ENCODE results near the gene NSUN5. TPM values are rescaled to one million over a fixed set of nuclear protein-coding genes. Genes with fewer than 3 reads are reported as not detected.

NSUN5 gene
- total RNA-seq (10 to 100 TPM; 23.4 to 26.0 TPM), polyA plus RNA-seq (ENCODE audit: insufficient read length in 6 of 6) (10 to 100 TPM; 14.5 to 19.2 (median 15.8) TPM)
- long read RNA-seq, donor 1, transcript NSUN5-204 (10 exons, 1,663 nt) = major isoform, 10 of 11 reads
- long read RNA-seq, donor 1, partial matches to known transcripts = 0 of 11 reads
- long read RNA-seq, donor 1, other reads (novel, unspliced or antisense) = 0 of 11 reads
- long read RNA-seq, donor 2, partial matches to known transcripts = 0 of 4 reads
- long read RNA-seq, donor 2, other reads (novel, unspliced or antisense) = 0 of 4 reads
- long read RNA-seq, donor 3, partial matches to known transcripts = 0 of 3 reads
- long read RNA-seq, donor 3, other reads (novel, unspliced or antisense) = 0 of 3 reads
- long read RNA-seq, donor 4, transcript NSUN5-204 (10 exons, 1,663 nt) = major isoform, 19 of 26 reads
- long read RNA-seq, donor 4, partial matches to known transcripts = 4 of 26 reads
- long read RNA-seq, donor 4, other reads (novel, unspliced or antisense) = 2 of 26 reads
- long read RNA-seq, donor 5, partial matches to known transcripts = 0 of 5 reads
- long read RNA-seq, donor 5, other reads (novel, unspliced or antisense) = 0 of 5 reads
- long read RNA-seq, donor 6, partial matches to known transcripts = 0 of 6 reads
- long read RNA-seq, donor 6, other reads (novel, unspliced or antisense) = 0 of 6 reads
- long read RNA-seq, donor 7, partial matches to known transcripts = 0 of 8 reads
- long read RNA-seq, donor 7, other reads (novel, unspliced or antisense) = 0 of 8 reads
- long read RNA-seq, donor 8, partial matches to known transcripts = 0 of 4 reads
- long read RNA-seq, donor 8, other reads (novel, unspliced or antisense) = 0 of 4 reads
- long read RNA-seq, donor 9 = 0 reads
- long read RNA-seq, donor 10, transcript NSUN5-204 (10 exons, 1,663 nt) = major isoform, 18 of 31 reads
- long read RNA-seq, donor 10, partial matches to known transcripts = 2 of 31 reads
- long read RNA-seq, donor 10, other reads (novel, unspliced or antisense) = 7 of 31 reads
- long read RNA-seq, donor 11, transcript NSUN5-204 (10 exons, 1,663 nt) = major isoform, 8 of 15 reads
- long read RNA-seq, donor 11, partial matches to known transcripts = 6 of 15 reads
- long read RNA-seq, donor 11, other reads (novel, unspliced or antisense) = 0 of 15 reads
- long read RNA-seq, donor 12, transcript NSUN5-204 (10 exons, 1,663 nt) = major isoform, 9 of 9 reads
- long read RNA-seq, donor 12, partial matches to known transcripts = 0 of 9 reads
- long read RNA-seq, donor 12, other reads (novel, unspliced or antisense) = 0 of 9 reads

DNA sequence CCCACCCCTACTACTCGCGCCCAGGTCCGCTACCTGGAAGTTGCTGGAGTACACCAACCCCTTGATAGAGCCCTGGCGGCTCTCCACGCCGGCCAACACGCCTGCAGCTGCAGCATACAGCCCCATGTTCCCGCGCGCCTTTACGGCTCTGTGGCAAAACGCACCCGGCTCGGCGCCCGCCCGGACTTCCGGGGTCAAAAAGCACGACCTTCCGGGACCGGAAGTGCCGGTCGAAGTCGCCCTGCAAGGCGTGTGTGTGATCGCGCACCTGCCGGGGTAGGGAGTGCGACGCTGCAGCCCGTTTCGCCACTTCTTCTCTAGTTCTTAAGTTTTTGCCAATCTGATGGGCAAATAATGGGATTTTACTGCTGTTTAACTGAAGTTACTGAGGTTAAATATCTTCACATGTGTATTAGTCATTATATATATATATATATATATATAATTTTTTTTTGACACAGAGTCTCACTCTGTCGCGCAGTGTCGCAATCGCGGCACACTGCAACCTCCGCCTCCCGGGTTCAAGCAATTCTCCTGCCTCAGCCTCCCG, at the start of gene NSUN5:
Gene NSUN5 (minus strand): TSS at position 162 of the 550 bp plus-strand sequence. CDS start 36 bp downstream, at position 126.
- intact Hi-C loops (cut with DNase I) = no loop called here
- TF ChIP-seq, protein P1, sequence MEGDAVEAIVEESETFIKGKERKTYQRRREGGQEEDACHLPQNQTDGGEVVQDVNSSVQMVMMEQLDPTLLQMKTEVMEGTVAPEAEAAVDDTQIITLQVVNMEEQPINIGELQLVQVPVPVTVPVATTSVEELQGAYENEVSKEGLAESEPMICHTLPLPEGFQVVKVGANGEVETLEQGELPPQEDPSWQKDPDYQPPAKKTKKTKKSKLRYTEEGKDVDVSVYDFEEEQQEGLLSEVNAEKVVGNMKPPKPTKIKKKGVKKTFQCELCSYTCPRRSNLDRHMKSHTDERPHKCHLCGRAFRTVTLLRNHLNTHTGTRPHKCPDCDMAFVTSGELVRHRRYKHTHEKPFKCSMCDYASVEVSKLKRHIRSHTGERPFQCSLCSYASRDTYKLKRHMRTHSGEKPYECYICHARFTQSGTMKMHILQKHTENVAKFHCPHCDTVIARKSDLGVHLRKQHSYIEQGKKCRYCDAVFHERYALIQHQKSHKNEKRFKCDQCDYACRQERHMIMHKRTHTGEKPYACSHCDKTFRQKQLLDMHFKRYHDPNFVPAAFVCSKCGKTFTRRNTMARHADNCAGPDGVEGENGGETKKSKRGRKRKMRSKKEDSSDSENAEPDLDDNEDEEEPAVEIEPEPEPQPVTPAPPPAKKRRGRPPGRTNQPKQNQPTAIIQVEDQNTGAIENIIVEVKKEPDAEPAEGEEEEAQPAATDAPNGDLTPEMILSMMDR (IDR thresholded peaks at IDR 0.05) = no peak
- H3K36me3 ChIP-seq = peaks cover 0 to 34% of the 10 kb centered on the region in 2 donors
- peak; percentile 97 for ATAC-seq
- H3K4me3 ChIP-seq = peak within 1 kb of the TSS; percentile 56 to 85
- peaks cover 0 to 29% of the 10 kb centered on the region in 2 donors for H3K4me1 ChIP-seq
- no peaks in the 10 kb centered on the region for H3K9me3 ChIP-seq
- peak within 1 kb of the TSS in 1 of 2 donors; percentile 82 for H3K27ac ChIP-seq
- DNase-seq = peak; percentile 67 to 97 (median 84)
- H3K27me3 ChIP-seq = no peaks in the 10 kb centered on the region

DNA sequence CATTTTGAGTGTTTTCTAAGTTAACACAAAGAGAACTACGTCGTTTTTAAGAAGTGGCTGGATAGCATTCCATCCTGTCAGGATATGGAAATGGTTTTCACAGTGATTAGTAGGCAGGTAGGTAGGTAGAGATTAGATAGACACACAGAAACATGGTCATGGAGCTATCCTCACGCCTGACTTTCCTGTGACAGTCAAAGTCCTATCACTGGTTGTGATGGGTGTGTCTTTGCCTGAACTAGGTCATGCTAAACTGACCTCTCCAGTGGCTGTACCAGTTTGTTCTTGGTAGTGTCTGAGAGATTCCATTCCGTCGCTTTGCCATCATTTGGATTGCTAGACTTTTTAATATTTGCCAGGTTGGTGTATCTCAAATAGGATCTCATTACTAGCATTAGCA, 47.5 kb upstream of the NSUN5 start:
- H3K4me3 ChIP-seq = no peak overlapping the region
- ATAC-seq (no peak), DNase-seq (no peak)
- H3K27me3 ChIP-seq = no peaks in the 10 kb centered on the region
- H3K4me1 ChIP-seq = peaks cover 0 to 5% of the 10 kb centered on the region in 2 donors
- H3K9me3 ChIP-seq = no peaks in the 10 kb centered on the region
- intact Hi-C loops (cut with DNase I) = no loop called here
- TF ChIP-seq, protein P1 (IDR thresholded peaks at IDR 0.05) = no peak
- H3K36me3 ChIP-seq = no peaks in the 10 kb centered on the region
- no peak overlapping the region for H3K27ac ChIP-seq

DNA sequence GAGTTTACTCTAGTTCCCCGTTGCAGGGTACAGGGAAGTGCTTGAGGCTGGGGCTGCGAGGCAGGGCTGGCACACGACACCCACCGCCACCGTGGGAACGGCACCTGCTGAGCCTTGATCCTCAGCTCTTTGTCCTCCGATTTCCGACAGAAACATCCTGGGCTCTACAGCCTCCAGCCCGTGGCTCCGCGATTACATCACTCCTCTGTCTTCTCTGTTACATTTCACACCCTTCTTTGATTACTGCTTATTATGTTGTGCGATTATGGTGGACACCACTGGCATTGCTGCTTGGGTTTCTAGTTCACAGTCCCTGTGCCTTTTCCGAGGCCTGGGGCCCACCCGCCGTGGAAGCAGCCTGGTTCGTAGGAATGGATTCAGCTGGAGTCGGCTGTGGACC, 46.2 kb upstream of the NSUN5 start:
- DNase-seq (no peak), ATAC-seq (no peak)
- Histone ChIP-seq H3K4me3 (no peak overlapping the region), H3K27me3 (no peaks in the 10 kb centered on the region), H3K27ac (no peak overlapping the region), H3K4me1 (peaks cover 0 to 5% of the 10 kb centered on the region in 2 donors), H3K36me3 (no peaks in the 10 kb centered on the region), H3K9me3 (no peaks in the 10 kb centered on the region)
- intact Hi-C loops (cut with DNase I) = no loop called here
- TF ChIP-seq, protein P1 (IDR thresholded peaks at IDR 0.05) = no peak

DNA sequence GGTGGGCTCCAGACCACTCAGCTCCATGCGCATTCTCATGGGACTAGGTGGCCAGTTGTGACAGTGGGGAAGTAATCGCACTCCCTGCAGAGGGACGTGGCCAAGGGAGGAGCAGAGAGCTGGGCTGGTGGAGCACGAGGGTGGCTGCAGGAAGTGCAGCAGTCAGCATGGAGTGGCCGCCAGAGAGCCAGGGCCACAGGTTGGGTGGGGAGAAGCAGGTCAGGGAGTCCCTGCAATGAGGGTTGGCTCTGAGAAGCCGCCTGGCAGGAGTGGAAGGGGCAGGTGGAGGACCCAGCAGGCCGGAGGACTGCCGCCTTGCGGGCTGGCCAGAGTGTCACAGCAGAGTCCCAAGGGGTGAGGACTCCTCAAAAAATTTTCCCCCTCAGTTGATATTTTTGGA, 45.6 kb upstream of the NSUN5 start:
- intact Hi-C loops (cut with DNase I) = no loop called here
- TF ChIP-seq, protein P1 (IDR thresholded peaks at IDR 0.05) = no peak
- Histone ChIP-seq H3K4me1 (peaks cover 0 to 5% of the 10 kb centered on the region in 2 donors), H3K9me3 (no peaks in the 10 kb centered on the region), H3K27me3 (no peaks in the 10 kb centered on the region), H3K36me3 (no peaks in the 10 kb centered on the region), H3K27ac (no peak overlapping the region), H3K4me3 (no peak overlapping the region)
- ATAC-seq = no peak
- DNase-seq = no peak
